DLD1 (cell line): ENCODE data around the gene RAB33A.
"Not testable (repeated sequence)": the region's sequence is repeated elsewhere in the genome, so short reads cannot be mapped to it uniquely, and the experiment has no call there.

ENCODE experiments used
- in situ Hi-C: cut with HindIII; loops from 2 replicates; pipeline ENCODE4 v1.10.0; 2017; ENCODE audit warnings: low sequenced_read_pairs

Gene RAB33A

GRCh38 chrX:130231184-130231583 lies 59.4 kb downstream of the RAB33A start:
- in situ Hi-C loops, result not testable (repeated sequence)
